Left ventricle myocardium inferior (tissue), 1 donor: ENCODE measurements around the gene MFSD12. TPM values are rescaled to one million over a fixed set of nuclear protein-coding genes. Genes with fewer than 3 reads are reported as not detected.
"Not testable (repeated sequence)": the region's sequence is repeated elsewhere in the genome, so short reads cannot be mapped to it uniquely, and the experiment has no call there.

Experiments
- DNase-seq: peaks from one replicate; pipeline ENCODE4 v3.0.0-alpha.2; 2020
- H3K27ac ChIP-seq: fragments of 200-600 bp; replicated peaks from 2 replicates; pipeline ENCODE4 v1.8.0; 2021
- H3K27me3 ChIP-seq: fragments of 200-600 bp; 2 replicates; pipeline ENCODE4 v1.8.0; 2021; ENCODE audit warnings: low read depth
- H3K36me3 ChIP-seq: fragments of 200-600 bp; 2 replicates; pipeline ENCODE4 v1.8.0; 2021
- H3K4me1 ChIP-seq: fragments of 200-600 bp; 2 replicates; pipeline ENCODE4 v1.8.0; 2021
- H3K4me3 ChIP-seq: fragments of 200-600 bp; 2 replicates; pipeline ENCODE4 v1.8.0; 2021; ENCODE audit warnings: mild to moderate bottlenecking, moderate library complexity
- H3K9me3 ChIP-seq: fragments of 200-600 bp; replicated peaks from 2 replicates; pipeline ENCODE4 v1.8.0; 2021
- CTCF ChIP-seq: fragments of 200-600 bp; IDR thresholded peaks from 2 replicates; pipeline ENCODE4 v1.8.0; 2021; ENCODE audit warnings: antibody characterized with exemption, mild to moderate bottlenecking, borderline replicate concordance
- intact Hi-C: fragments of 100-400 bp; cut with micrococcal nuclease; formaldehyde crosslinking; loops from one replicate; pipeline ENCODE4 v1.11.0; 2022
- total RNA-seq: library from RNA; stranded (reverse); fragmentation: NEBNext Ultra II Directional; extraction: Animal tissue kit (Norgen Biotek cat#: 25700); gene quantifications from one replicate; pipeline ENCODE4 v1.2.1, GENCODE V29; 2021
- donor health status: DM: no; HTN: yes; CAD: no; lungs with severe emphysema.

The MFSD12 gene
- total RNA-seq, 1 donor from 2014 or later = 23.5 TPM

DNA sequence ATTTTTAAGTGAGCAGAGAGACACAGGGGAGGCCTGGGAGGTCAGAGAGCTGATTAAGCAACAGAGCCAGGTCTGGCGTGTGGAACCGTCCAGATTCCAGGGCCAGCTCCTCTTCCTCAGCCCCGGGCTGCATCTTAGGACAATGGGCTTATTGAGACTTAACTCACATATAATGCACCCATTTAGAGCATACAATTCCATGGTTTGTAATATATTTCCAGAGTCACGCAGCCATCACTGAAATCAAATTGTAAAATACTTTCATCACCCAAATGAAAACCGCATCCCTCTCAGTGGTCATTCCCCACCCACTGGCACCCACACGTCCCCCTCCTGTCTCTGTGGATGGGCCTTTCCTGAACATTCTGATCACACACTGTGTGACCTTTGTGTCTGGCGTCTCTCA, 13.2 kb upstream of the MFSD12 start:
- intact Hi-C loops = no loop called here
- no peaks in the 10 kb centered on the region for H3K27me3 ChIP-seq
- TF ChIP-seq CTCF = no peak
- H3K27ac ChIP-seq = no peak overlapping the region
- H3K36me3 ChIP-seq = peaks cover 2% of the 10 kb centered on the region
- no peak for DNase-seq
- no peak overlapping the region for H3K4me3 ChIP-seq
- peaks cover 21% of the 10 kb centered on the region for H3K4me1 ChIP-seq
- H3K9me3 ChIP-seq = no peaks in the 10 kb centered on the region

DNA sequence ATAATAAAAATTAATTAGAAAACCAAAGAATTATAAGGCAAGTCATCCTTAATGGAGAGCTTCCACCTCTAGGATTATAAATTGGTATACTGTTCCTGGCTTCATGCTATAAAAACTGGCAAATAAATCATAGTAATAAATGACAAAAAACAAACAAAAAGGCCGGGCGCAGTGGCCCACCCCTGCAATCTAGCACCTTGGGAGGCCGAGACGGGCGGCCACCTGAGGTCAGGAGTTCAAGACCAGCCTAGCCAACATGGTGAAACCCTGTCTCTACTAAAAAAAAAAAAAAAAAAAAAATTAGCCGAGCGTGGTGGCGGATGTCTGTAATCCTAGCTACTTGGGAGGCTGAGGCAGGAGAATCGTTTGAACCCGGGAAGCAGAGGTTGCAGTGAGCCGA, 12.7 kb upstream of the MFSD12 start:
- H3K27me3 ChIP-seq, intact Hi-C loops, H3K4me3 ChIP-seq, DNase-seq, H3K9me3 ChIP-seq, H3K27ac ChIP-seq, H3K36me3 ChIP-seq: not testable (repeated sequence)
- H3K4me1 ChIP-seq = peaks cover 18% of the 10 kb centered on the region

DNA sequence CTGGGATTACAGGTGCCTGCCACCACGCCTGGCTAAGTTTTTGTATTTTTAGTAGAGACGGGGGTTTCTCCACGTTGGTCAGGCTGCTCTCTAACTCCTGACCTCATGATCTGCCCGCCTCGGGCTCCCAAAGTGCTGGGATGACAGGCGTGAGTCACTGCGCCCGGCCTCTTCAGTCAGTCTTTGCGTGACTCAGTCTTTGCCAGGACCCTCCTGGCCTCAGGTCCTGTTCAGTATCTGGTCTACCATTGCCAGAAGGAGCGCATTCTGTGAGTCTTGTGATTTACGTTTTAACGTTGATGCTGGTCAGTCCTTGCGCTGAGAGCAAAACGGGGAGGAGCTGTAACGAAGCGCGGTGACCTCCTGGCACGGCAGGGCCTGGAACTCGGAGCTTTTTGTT, 7.8 kb upstream of the MFSD12 start:
- no peaks in the 10 kb centered on the region for H3K4me1 ChIP-seq
- TF ChIP-seq CTCF = no peak
- no peaks in the 10 kb centered on the region for H3K9me3 ChIP-seq
- H3K36me3 ChIP-seq = no peaks in the 10 kb centered on the region
- no peak overlapping the region for H3K27ac ChIP-seq
- no peaks in the 10 kb centered on the region for H3K27me3 ChIP-seq
- DNase-seq = no peak
- intact Hi-C loops = no loop called here
- H3K4me3 ChIP-seq = no peak overlapping the region

GRCh38 chr19:3563709-3564524, 6.5 kb upstream of the MFSD12 start:
- DNase-seq = no peak
- Histone ChIP-seq H3K27ac (no peak overlapping the region), H3K9me3 (no peaks in the 10 kb centered on the region), H3K4me3 (no peak overlapping the region), H3K36me3 (no peaks in the 10 kb centered on the region), H3K4me1 (no peaks in the 10 kb centered on the region), H3K27me3 (no peaks in the 10 kb centered on the region)
- no peak for TF ChIP-seq CTCF
- intact Hi-C loops = no loop called here

GRCh38 chr19:3556978-3557460, 367 bp downstream of the MFSD12 start:
- H3K4me1 ChIP-seq = peaks cover 47% of the 10 kb centered on the region
- intact Hi-C loops = no loop called here

More at GRCh38 chr19:3556978-3557460, 367 bp downstream of the MFSD12 start:
- Histone ChIP-seq H3K4me3 (peak overlapping the region; percentile 79), H3K36me3 (no peaks in the 10 kb centered on the region), H3K27me3 (no peaks in the 10 kb centered on the region), H3K9me3 (no peaks in the 10 kb centered on the region), H3K27ac (peak overlapping the region; percentile 85)
- no peak for DNase-seq
- peak; percentile 32 for TF ChIP-seq CTCF
